Myocyte (in vitro differentiated cells): ENCODE measurements around the gene TIGD3. TPM values are rescaled to one million over a fixed set of nuclear protein-coding genes. Genes with fewer than 3 reads are reported as not detected.

Experiments used
- DNase-seq: peaks from one replicate; pipeline ENCODE4 v3.0.0-alpha.2; 2012; ENCODE audit warnings: low read depth
- total RNA-seq: library from RNA; depleted of rRNA; stranded (reverse); fragments of >200 nt; gene quantifications from 2 replicates; pipeline ENCODE4 v1.2.3, GENCODE V29; 2014

TIGD3 gene
- total RNA-seq, 1 donor from 2014 or later: 0.72 TPM

- DNase-seq: no peak
Measured at GRCh38 chr11:65389294-65389980, 34.9 kb downstream of the TIGD3 start.

- no peak for DNase-seq
Measured at GRCh38 chr11:65390099-65390941, 35.8 kb downstream of the TIGD3 start.

GRCh38 chr11:65390996-65391395 is 36.4 kb downstream of the TIGD3 start:
- DNase-seq: peak; percentile 46

- no peak for DNase-seq
Measured at GRCh38 chr11:65392186-65392829, 37.8 kb downstream of the TIGD3 start.

GRCh38 chr11:65392899-65393298 is 38.3 kb downstream of the TIGD3 start:
- DNase-seq: no peak

- DNase-seq: no peak
Measured at GRCh38 chr11:65393513-65394079, 39.0 kb downstream of the TIGD3 start.

GRCh38 chr11:65394125-65394536 is 39.6 kb downstream of the TIGD3 start:
- DNase-seq: no peak

- no peak for DNase-seq
Measured at GRCh38 chr11:65395961-65396530, 41.5 kb downstream of the TIGD3 start.

- peak; percentile 53 for DNase-seq
Measured at GRCh38 chr11:65396769-65397745, 42.5 kb downstream of the TIGD3 start.

- DNase-seq: no peak
Measured at GRCh38 chr11:65398362-65398910, 43.9 kb downstream of the TIGD3 start.

- no peak for DNase-seq
Measured at GRCh38 chr11:65399249-65399648, 44.7 kb downstream of the TIGD3 start.

GRCh38 chr11:65399845-65400244 is 45.3 kb downstream of the TIGD3 start:
- DNase-seq: no peak

- DNase-seq: no peak
Measured at GRCh38 chr11:65400307-65401072, 45.9 kb downstream of the TIGD3 start.

- no peak for DNase-seq
Measured at GRCh38 chr11:65401073-65401802, 46.7 kb downstream of the TIGD3 start.

GRCh38 chr11:65401803-65402248 is 47.3 kb downstream of the TIGD3 start:
- no peak for DNase-seq

- no peak for DNase-seq
Measured at GRCh38 chr11:65402790-65403189, 48.2 kb downstream of the TIGD3 start.

- no peak for DNase-seq
Measured at GRCh38 chr11:65403607-65404121, 49.1 kb downstream of the TIGD3 start.

GRCh38 chr11:65404210-65404609 is 49.7 kb downstream of the TIGD3 start:
- DNase-seq: peak; percentile 22
